GM23338 (cell line): ENCODE measurements around the gene KATNAL2. TPM values are rescaled to one million over a fixed set of nuclear protein-coding genes. Genes with fewer than 3 reads are reported as not detected.

Experiments used
- ATAC-seq: fragments of 200-7000 bp; cut with Tn5 transposase; 3 replicates; pipeline ENCODE4 v1.9.1; 2020
- DNase-seq: peaks from one replicate; pipeline ENCODE4 v3.0.0-alpha.2; 2015; ENCODE audit warnings: low spot score
- H2AFZ ChIP-seq: fragments of 200-600 bp; sonication (generic); 2 replicates; pipeline ENCODE4 v1.8.0; 2016; ENCODE audit warnings: antibody characterized with exemption, mild to moderate bottlenecking, moderate library complexity
- H3F3A ChIP-seq: fragments of 200-600 bp; sonication (generic); replicated peaks from 2 replicates; pipeline ENCODE4 v1.8.0; 2017; ENCODE audit warnings: antibody characterized with exemption, mixed run types, low read depth
- H3K27ac ChIP-seq: fragments of 200-600 bp; sonication (generic); 2 replicates; pipeline ENCODE4 v1.6.1; 2016; ENCODE audit warnings: low read depth
- H3K27me3 ChIP-seq: fragments of 200-600 bp; sonication (generic); 2 replicates; pipeline ENCODE4 v1.8.0; 2016; ENCODE audit warnings: mild to moderate bottlenecking, mixed run types, moderate library complexity; ENCODE audit not compliant: insufficient read depth
- H3K36me3 ChIP-seq: fragments of 200-600 bp; sonication (generic); 2 replicates; pipeline ENCODE4 v1.8.0; 2016; ENCODE audit warnings: mild to moderate bottlenecking; ENCODE audit not compliant: insufficient read depth
- H3K4me1 ChIP-seq: fragments of 200-600 bp; sonication (generic); 2 replicates; pipeline ENCODE4 v1.8.0; 2016; ENCODE audit warnings: mild to moderate bottlenecking, moderate library complexity; ENCODE audit not compliant: insufficient read depth
- H3K4me2 ChIP-seq: fragments of 200-600 bp; sonication (generic); 2 replicates; pipeline ENCODE4 v1.7.1; 2017; ENCODE audit warnings: mixed run types
- H3K4me3 ChIP-seq: fragments of 200-600 bp; sonication (generic); 2 replicates; pipeline ENCODE4 v1.6.1; 2016; ENCODE audit warnings: mixed run types
- H3K79me2 ChIP-seq: fragments of 200-600 bp; sonication (generic); replicated peaks from 2 replicates; pipeline ENCODE4 v1.8.0; 2017; ENCODE audit warnings: mild to moderate bottlenecking; ENCODE audit not compliant: insufficient read depth
- H3K9me2 ChIP-seq: fragments of 200-600 bp; sonication (generic); 2 replicates; pipeline ENCODE4 v1.8.0; 2017; ENCODE audit not compliant: insufficient read depth
- H4K20me1 ChIP-seq: fragments of 200-600 bp; sonication (generic); replicated peaks from 2 replicates; pipeline ENCODE4 v1.8.0; 2017; ENCODE audit warnings: mild to moderate bottlenecking; ENCODE audit not compliant: insufficient read depth
- H3K27ac Mint-ChIP-seq: 2 replicates; pipeline ENCODE4 v1.8.0; 2020; ENCODE audit warnings: inconsistent platforms, mild to moderate bottlenecking, moderate library complexity, mixed read lengths
- H3K27me3 Mint-ChIP-seq: 3 replicates; pipeline ENCODE4 v1.8.0; 2022; ENCODE audit warnings: low read depth, mild to moderate bottlenecking, moderate library complexity, mixed read lengths, inconsistent platforms; ENCODE audit not compliant: insufficient read depth, poor library complexity
- H3K36me3 Mint-ChIP-seq: 3 replicates; pipeline ENCODE4 v1.8.0; 2021; ENCODE audit warnings: low read depth, mild to moderate bottlenecking, inconsistent platforms, moderate library complexity, mixed read lengths
- H3K4me1 Mint-ChIP-seq: 3 replicates; pipeline ENCODE4 v1.8.0; 2020; ENCODE audit warnings: mild to moderate bottlenecking, inconsistent platforms, mixed read lengths
- H3K4me3 Mint-ChIP-seq: 3 replicates; pipeline ENCODE4 v1.8.0; 2021; ENCODE audit warnings: moderate library complexity, mild to moderate bottlenecking, inconsistent platforms, mixed read lengths
- H3K9me3 Mint-ChIP-seq: 3 replicates; pipeline ENCODE4 v1.8.0; 2020; ENCODE audit warnings: moderate library complexity, mild to moderate bottlenecking, inconsistent platforms, mixed read lengths
- CREB1 ChIP-seq: fragments of 250-450 bp; sonication (Bioruptor Pico); IDR thresholded peaks from 2 replicates; pipeline ENCODE4 v1.5.0; 2020; ENCODE audit warnings: low read depth, mild to moderate bottlenecking, moderate library complexity
- ETS1 ChIP-seq: IDR thresholded peaks from 2 replicates; pipeline ENCODE4 v1.6.1; 2016; ENCODE audit warnings: antibody characterized with exemption
- EZH2phosphoT487 ChIP-seq: fragments of 200-600 bp; sonication (generic); IDR thresholded peaks from one replicate; pipeline ENCODE4 v1.8.1; 2018; ENCODE audit warnings: antibody characterized with exemption; ENCODE audit not compliant: unreplicated experiment
- JUNB ChIP-seq: IDR thresholded peaks from one replicate; pipeline ENCODE4 v1.6.1; 2016; ENCODE audit warnings: antibody characterized with exemption; ENCODE audit not compliant: unreplicated experiment
- NANOG ChIP-seq: IDR thresholded peaks from 2 replicates; pipeline ENCODE4 v1.6.1; 2016; ENCODE audit warnings: antibody characterized with exemption, borderline replicate concordance
- POLR2AphosphoS5 ChIP-seq: IDR thresholded peaks from 2 replicates; pipeline ENCODE4 v1.6.1; 2016; ENCODE audit warnings: antibody characterized with exemption, low read depth
- REST ChIP-seq: IDR thresholded peaks from one replicate; pipeline ENCODE4 v1.6.1; 2018; ENCODE audit warnings: antibody characterized with exemption; ENCODE audit not compliant: unreplicated experiment
- STAT1 ChIP-seq: IDR thresholded peaks from one replicate; pipeline ENCODE4 v1.6.1; 2016; ENCODE audit warnings: antibody characterized with exemption; ENCODE audit not compliant: unreplicated experiment
- ZNF114 ChIP-seq: fragments of 250-450 bp; sonication (Bioruptor Pico); IDR thresholded peaks from 2 replicates; pipeline ENCODE4 v1.5.0; 2020; ENCODE audit warnings: mild to moderate bottlenecking, moderate library complexity
- ZNF331 ChIP-seq: fragments of 250-450 bp; sonication (Bioruptor Pico); IDR thresholded peaks from 2 replicates; pipeline ENCODE4 v1.5.0; 2020; ENCODE audit warnings: low read depth, mild to moderate bottlenecking, moderate library complexity
- ZNF462 ChIP-seq: fragments of 250-450 bp; sonication (Bioruptor Pico); IDR thresholded peaks from 2 replicates; pipeline ENCODE4 v1.5.0; 2020; ENCODE audit warnings: mild to moderate bottlenecking, moderate library complexity
- polyA plus RNA-seq: library from polyadenylated mRNA; unstranded; fragments of >200 nt; fragmentation: Nextera tagmentation; extraction: Ambion mirVana; gene quantifications from 2 replicates; pipeline ENCODE4 v1.2.1, GENCODE V29; 2016
- total RNA-seq: library from RNA; depleted of rRNA; stranded (reverse); fragments of >200 nt; shearing (Covaris generic); gene quantifications from 2 replicates; pipeline ENCODE4 v1.2.3, GENCODE V29; 2014

KATNAL2 gene
- total and polyA plus RNA-seq, 2 experiments from 2014 or later, result 11.8 TPM

- Histone ChIP-seq H2AFZ (no peak overlapping the region), H3K4me2 (no peak overlapping the region), H3K79me2 (no peaks in the 10 kb centered on the region), H3K27me3 (no peaks in the 10 kb centered on the region), H3K4me3 (no peak overlapping the region), H3K27ac (no peak overlapping the region), H3K36me3 (no peaks in the 10 kb centered on the region), H3K4me1 (peaks cover 12% of the 10 kb centered on the region), H4K20me1 (no peaks in the 10 kb centered on the region), H3F3A (no peaks in the 10 kb centered on the region), H3K9me2 (no peaks in the 10 kb centered on the region)
- Mint-ChIP-seq H3K36me3 (no peaks in the 10 kb centered on the region), H3K4me1 (peaks cover 16% of the 10 kb centered on the region), H3K27ac (no peak overlapping the region), H3K9me3 (no peaks in the 10 kb centered on the region), H3K4me3 (no peak overlapping the region), H3K27me3 (no peaks in the 10 kb centered on the region)
- ATAC-seq (no peak), DNase-seq (no peak)
- TF ChIP-seq STAT1 (no peak), NANOG (no peak), CREB1 (CRISPR knock-in tag) (no peak), ZNF114 (CRISPR knock-in tag) (no peak), ZNF331 (CRISPR knock-in tag) (no peak), EZH2phosphoT487 (no peak), JUNB (no peak), POLR2AphosphoS5 (no peak)
Observed at GRCh38 chr18:47077111-47077510, 159.7 kb downstream of the KATNAL2 start.

- peaks cover 14% of the 10 kb centered on the region for H3K4me1 Mint-ChIP-seq
- no peaks in the 10 kb centered on the region for H3K79me2 ChIP-seq
- ATAC-seq, result no peak
- TF ChIP-seq ETS1 (no peak), NANOG (no peak), REST (no peak), EZH2phosphoT487 (no peak), ZNF462 (CRISPR knock-in tag) (no peak), ZNF114 (CRISPR knock-in tag) (no peak)
Observed at GRCh38 chr18:47080872-47081271, 163.5 kb downstream of the KATNAL2 start.

More at GRCh38 chr18:47080872-47081271, 163.5 kb downstream of the KATNAL2 start:
- Mint-ChIP-seq H3K9me3 (no peaks in the 10 kb centered on the region), H3K36me3 (no peaks in the 10 kb centered on the region), H3K27ac (no peak overlapping the region), H3K4me3 (no peak overlapping the region), H3K27me3 (no peaks in the 10 kb centered on the region)
- H3F3A ChIP-seq, result no peaks in the 10 kb centered on the region
- 0 out of 2 replicates have a peak, but pooled peaks cover 5% of the 10 kb centered on the region for H3K9me2 ChIP-seq
- H3K27me3 ChIP-seq, result no peaks in the 10 kb centered on the region
- no peaks in the 10 kb centered on the region for H3K36me3 ChIP-seq
- H3K4me1 ChIP-seq, result peaks cover 5% of the 10 kb centered on the region; the same call in 1 of the 2 replicates
- DNase-seq, result no peak
- H2AFZ ChIP-seq, result no peak overlapping the region
- H4K20me1 ChIP-seq, result no peaks in the 10 kb centered on the region
- H3K4me3 ChIP-seq, result no peak overlapping the region
- H3K4me2 ChIP-seq, result no peak overlapping the region
- no peak overlapping the region for H3K27ac ChIP-seq
